ENCODE results near the gene DUOX1. TPM values are rescaled to one million over a fixed set of nuclear protein-coding genes. Genes with fewer than 3 reads are reported as not detected.

Gene DUOX1
- total and polyA plus RNA-seq, 2 of the 13 experiments (the other 11 are each of a cell fraction or from before 2014, with no cell fraction given), result 0.03 TPM; not detected in 1

GRCh38 chr15:45200799-45201556 is 71.2 kb downstream of the DUOX1 start (continued):
- TF ChIP-seq ATF1 (CRISPR knock-in tag; IDR thresholded peaks at IDR 0.05) (no peak; the same call in 1 of the 2 replicates), SMAD1 (CRISPR knock-in tag; IDR thresholded peaks at IDR 0.05; ENCODE audit: borderline replicate concordance, low read depth) (no peak; the same call in 1 of the 2 replicates), JARID2 (CRISPR knock-in tag; IDR thresholded peaks at IDR 0.05; ENCODE audit: insufficient replicate concordance) (no peak), WIZ (CRISPR knock-in tag; IDR thresholded peaks at IDR 0.05) (no peak), KDM6A (CRISPR knock-in tag; IDR thresholded peaks at IDR 0.05; ENCODE audit: low read depth) (no peak), ZBTB39 (CRISPR knock-in tag; IDR thresholded peaks at IDR 0.05) (no peak), HOXA5 (CRISPR knock-in tag; IDR thresholded peaks at IDR 0.05) (no peak), ZNF280B (CRISPR knock-in tag; IDR thresholded peaks at IDR 0.05; ENCODE audit: borderline replicate concordance) (no peak), ZNF674 (CRISPR knock-in tag; IDR thresholded peaks at IDR 0.05; ENCODE audit: low read depth) (no peak), GABPA (IDR thresholded peaks at IDR 0.05; ENCODE audit: low read depth, low read length) (no peak), GABPA (CRISPR knock-in tag; IDR thresholded peaks at IDR 0.05; ENCODE audit: low read depth) (no peak), TBL1XR1 (IDR thresholded peaks at IDR 0.05; ENCODE audit: borderline replicate concordance, low read length, partially characterized antibody) (no peak), TCF7 (IDR thresholded peaks at IDR 0.05; ENCODE audit: low read depth) (no peak), ZBTB38 (CRISPR knock-in tag; IDR thresholded peaks at IDR 0.05) (no peak), LRRFIP1 (CRISPR knock-in tag; conservative IDR thresholded peaks at IDR 0.05) (no peak), ZNF776 (CRISPR knock-in tag; IDR thresholded peaks at IDR 0.05) (no peak), SKI (IDR thresholded peaks at IDR 0.05; ENCODE audit: partially characterized antibody) (no peak), ZNF232 (CRISPR knock-in tag; IDR thresholded peaks at IDR 0.05; ENCODE audit: borderline replicate concordance) (no peak), ZNF207 (IDR thresholded peaks at IDR 0.05; ENCODE audit: borderline replicate concordance) (no peak), ZSCAN30 (CRISPR knock-in tag; IDR thresholded peaks at IDR 0.05) (no peak), NFATC3 (CRISPR knock-in tag; IDR thresholded peaks at IDR 0.05) (no peak), ZSCAN5A (CRISPR knock-in tag; IDR thresholded peaks at IDR 0.05; ENCODE audit: borderline replicate concordance) (no peak), AKAP8 (CRISPR knock-in tag; IDR thresholded peaks at IDR 0.05) (peak; percentile 16; the same call in 1 of the 2 replicates), RXRA (CRISPR knock-in tag; IDR thresholded peaks at IDR 0.05) (no peak; the same call in 1 of the 2 replicates)
